Measurements from ENCODE around the gene KLHL40.

DNA sequence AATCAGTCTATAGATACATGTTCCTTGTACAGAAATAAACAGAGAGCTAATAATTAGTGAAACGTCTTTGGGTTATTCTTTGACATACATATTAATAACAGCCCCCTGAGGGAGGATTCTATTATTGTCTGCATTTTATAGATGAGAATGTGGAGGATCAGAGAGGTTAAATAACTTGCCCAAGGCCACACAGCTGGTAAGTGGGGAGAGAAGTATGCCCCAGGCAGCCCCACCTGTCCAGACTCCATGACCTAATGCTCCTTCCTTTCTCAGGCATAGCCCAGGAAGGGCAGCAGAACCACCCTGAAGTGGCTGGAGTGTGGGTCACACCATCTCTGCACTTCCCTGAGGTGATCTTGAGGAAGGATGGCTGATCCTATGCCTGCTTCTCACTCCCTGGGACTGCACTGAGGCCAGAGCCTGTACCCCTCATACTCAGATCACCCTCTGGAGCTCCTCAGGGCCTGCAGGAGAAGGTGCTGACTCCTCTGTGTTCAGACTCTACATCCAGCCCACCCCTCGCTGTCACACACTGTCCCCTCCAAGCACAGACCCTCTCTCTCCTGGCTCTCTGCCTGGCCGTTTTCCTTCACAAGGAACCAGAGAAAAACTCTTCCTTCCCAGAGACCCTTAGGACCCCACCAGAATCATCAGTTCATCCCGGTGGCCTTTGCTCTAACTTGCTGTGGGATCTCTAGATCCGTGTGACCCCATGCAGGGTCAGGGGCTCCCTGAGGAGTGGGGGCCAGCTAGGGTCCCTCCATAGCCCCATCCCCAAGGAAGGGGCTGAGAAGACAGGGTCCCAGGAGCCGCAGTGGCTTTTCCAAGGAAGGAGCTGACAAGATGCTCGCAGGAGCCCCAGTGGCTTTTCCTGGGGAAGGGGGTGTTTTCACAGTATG lies 21.6 kb downstream of the KLHL40 start:
- TF ChIP-seq, protein P1, sequence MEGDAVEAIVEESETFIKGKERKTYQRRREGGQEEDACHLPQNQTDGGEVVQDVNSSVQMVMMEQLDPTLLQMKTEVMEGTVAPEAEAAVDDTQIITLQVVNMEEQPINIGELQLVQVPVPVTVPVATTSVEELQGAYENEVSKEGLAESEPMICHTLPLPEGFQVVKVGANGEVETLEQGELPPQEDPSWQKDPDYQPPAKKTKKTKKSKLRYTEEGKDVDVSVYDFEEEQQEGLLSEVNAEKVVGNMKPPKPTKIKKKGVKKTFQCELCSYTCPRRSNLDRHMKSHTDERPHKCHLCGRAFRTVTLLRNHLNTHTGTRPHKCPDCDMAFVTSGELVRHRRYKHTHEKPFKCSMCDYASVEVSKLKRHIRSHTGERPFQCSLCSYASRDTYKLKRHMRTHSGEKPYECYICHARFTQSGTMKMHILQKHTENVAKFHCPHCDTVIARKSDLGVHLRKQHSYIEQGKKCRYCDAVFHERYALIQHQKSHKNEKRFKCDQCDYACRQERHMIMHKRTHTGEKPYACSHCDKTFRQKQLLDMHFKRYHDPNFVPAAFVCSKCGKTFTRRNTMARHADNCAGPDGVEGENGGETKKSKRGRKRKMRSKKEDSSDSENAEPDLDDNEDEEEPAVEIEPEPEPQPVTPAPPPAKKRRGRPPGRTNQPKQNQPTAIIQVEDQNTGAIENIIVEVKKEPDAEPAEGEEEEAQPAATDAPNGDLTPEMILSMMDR (conservative IDR thresholded peaks at IDR 0.05) = no peak
- TF ChIP-seq ZFX (IDR thresholded peaks at IDR 0.05) = no peak

Measured in C4-2B (cell line).